GM23338 (cell line): ENCODE data around the gene ING4. TPM values are rescaled to one million over a fixed set of nuclear protein-coding genes. Genes with fewer than 3 reads are reported as not detected.
A peak's percentile ranks its signal among the peaks of the same experiment; 100 is the strongest.

ENCODE experiments used
- ATAC-seq: fragments of 200-7000 bp; cut with Tn5 transposase; 3 replicates; pipeline ENCODE4 v1.9.1; 2020
- DNase-seq: peaks from one replicate; pipeline ENCODE4 v3.0.0-alpha.2; 2015; ENCODE audit warnings: low spot score
- H2AFZ ChIP-seq: fragments of 200-600 bp; sonication (generic); 2 replicates; pipeline ENCODE4 v1.8.0; 2016; ENCODE audit warnings: antibody characterized with exemption, mild to moderate bottlenecking, moderate library complexity
- H3F3A ChIP-seq: fragments of 200-600 bp; sonication (generic); replicated peaks from 2 replicates; pipeline ENCODE4 v1.8.0; 2017; ENCODE audit warnings: antibody characterized with exemption, mixed run types, low read depth
- H3K27ac ChIP-seq: fragments of 200-600 bp; sonication (generic); 2 replicates; pipeline ENCODE4 v1.6.1; 2016; ENCODE audit warnings: low read depth
- H3K27me3 ChIP-seq: fragments of 200-600 bp; sonication (generic); 2 replicates; pipeline ENCODE4 v1.8.0; 2016; ENCODE audit warnings: mild to moderate bottlenecking, mixed run types, moderate library complexity; ENCODE audit not compliant: insufficient read depth
- H3K36me3 ChIP-seq: fragments of 200-600 bp; sonication (generic); 2 replicates; pipeline ENCODE4 v1.8.0; 2016; ENCODE audit warnings: mild to moderate bottlenecking; ENCODE audit not compliant: insufficient read depth
- H3K4me1 ChIP-seq: fragments of 200-600 bp; sonication (generic); 2 replicates; pipeline ENCODE4 v1.8.0; 2016; ENCODE audit warnings: mild to moderate bottlenecking, moderate library complexity; ENCODE audit not compliant: insufficient read depth
- H3K4me2 ChIP-seq: fragments of 200-600 bp; sonication (generic); 2 replicates; pipeline ENCODE4 v1.7.1; 2017; ENCODE audit warnings: mixed run types
- H3K4me3 ChIP-seq: fragments of 200-600 bp; sonication (generic); 2 replicates; pipeline ENCODE4 v1.6.1; 2016; ENCODE audit warnings: mixed run types
- H3K79me2 ChIP-seq: fragments of 200-600 bp; sonication (generic); replicated peaks from 2 replicates; pipeline ENCODE4 v1.8.0; 2017; ENCODE audit warnings: mild to moderate bottlenecking; ENCODE audit not compliant: insufficient read depth
- H3K9me2 ChIP-seq: fragments of 200-600 bp; sonication (generic); 2 replicates; pipeline ENCODE4 v1.8.0; 2017; ENCODE audit not compliant: insufficient read depth
- H4K20me1 ChIP-seq: fragments of 200-600 bp; sonication (generic); replicated peaks from 2 replicates; pipeline ENCODE4 v1.8.0; 2017; ENCODE audit warnings: mild to moderate bottlenecking; ENCODE audit not compliant: insufficient read depth
- H3K27ac Mint-ChIP-seq: 2 replicates; pipeline ENCODE4 v1.8.0; 2020; ENCODE audit warnings: inconsistent platforms, mild to moderate bottlenecking, moderate library complexity, mixed read lengths
- H3K27me3 Mint-ChIP-seq: 3 replicates; pipeline ENCODE4 v1.8.0; 2022; ENCODE audit warnings: low read depth, mild to moderate bottlenecking, moderate library complexity, mixed read lengths, inconsistent platforms; ENCODE audit not compliant: insufficient read depth, poor library complexity
- H3K36me3 Mint-ChIP-seq: 3 replicates; pipeline ENCODE4 v1.8.0; 2021; ENCODE audit warnings: low read depth, mild to moderate bottlenecking, inconsistent platforms, moderate library complexity, mixed read lengths
- H3K4me1 Mint-ChIP-seq: 3 replicates; pipeline ENCODE4 v1.8.0; 2020; ENCODE audit warnings: mild to moderate bottlenecking, inconsistent platforms, mixed read lengths
- H3K4me3 Mint-ChIP-seq: 3 replicates; pipeline ENCODE4 v1.8.0; 2021; ENCODE audit warnings: moderate library complexity, mild to moderate bottlenecking, inconsistent platforms, mixed read lengths
- H3K9me3 Mint-ChIP-seq: 3 replicates; pipeline ENCODE4 v1.8.0; 2020; ENCODE audit warnings: moderate library complexity, mild to moderate bottlenecking, inconsistent platforms, mixed read lengths
- JUNB ChIP-seq: IDR thresholded peaks from one replicate; pipeline ENCODE4 v1.6.1; 2016; ENCODE audit warnings: antibody characterized with exemption; ENCODE audit not compliant: unreplicated experiment
- NANOG ChIP-seq: IDR thresholded peaks from 2 replicates; pipeline ENCODE4 v1.6.1; 2016; ENCODE audit warnings: antibody characterized with exemption, borderline replicate concordance
- POLR2AphosphoS5 ChIP-seq: IDR thresholded peaks from 2 replicates; pipeline ENCODE4 v1.6.1; 2016; ENCODE audit warnings: antibody characterized with exemption, low read depth
- STAT1 ChIP-seq: IDR thresholded peaks from one replicate; pipeline ENCODE4 v1.6.1; 2016; ENCODE audit warnings: antibody characterized with exemption; ENCODE audit not compliant: unreplicated experiment
- ZNF114 ChIP-seq: fragments of 250-450 bp; sonication (Bioruptor Pico); IDR thresholded peaks from 2 replicates; pipeline ENCODE4 v1.5.0; 2020; ENCODE audit warnings: mild to moderate bottlenecking, moderate library complexity
- ZNF331 ChIP-seq: fragments of 250-450 bp; sonication (Bioruptor Pico); IDR thresholded peaks from 2 replicates; pipeline ENCODE4 v1.5.0; 2020; ENCODE audit warnings: low read depth, mild to moderate bottlenecking, moderate library complexity
- polyA plus RNA-seq: library from polyadenylated mRNA; unstranded; fragments of >200 nt; fragmentation: Nextera tagmentation; extraction: Ambion mirVana; gene quantifications from 2 replicates; pipeline ENCODE4 v1.2.1, GENCODE V29; 2016
- total RNA-seq: library from RNA; depleted of rRNA; stranded (reverse); fragments of >200 nt; shearing (Covaris generic); gene quantifications from 2 replicates; pipeline ENCODE4 v1.2.3, GENCODE V29; 2014
- TF ChIP-seq, protein P1 (sequence below): fragments of 250-450 bp; sonication (Bioruptor Pico); IDR thresholded peaks from 2 replicates; pipeline ENCODE4 v1.5.0; 2020; ENCODE audit warnings: mild to moderate bottlenecking, moderate library complexity
- TF ChIP-seq, protein P2 (sequence below): IDR thresholded peaks from one replicate; pipeline ENCODE4 v1.6.1; 2018; ENCODE audit warnings: antibody characterized with exemption; ENCODE audit not compliant: unreplicated experiment

The ING4 gene
- total and polyA plus RNA-seq, 2 experiments from 2014 or later: 22.0 to 29.6 TPM

DNA sequence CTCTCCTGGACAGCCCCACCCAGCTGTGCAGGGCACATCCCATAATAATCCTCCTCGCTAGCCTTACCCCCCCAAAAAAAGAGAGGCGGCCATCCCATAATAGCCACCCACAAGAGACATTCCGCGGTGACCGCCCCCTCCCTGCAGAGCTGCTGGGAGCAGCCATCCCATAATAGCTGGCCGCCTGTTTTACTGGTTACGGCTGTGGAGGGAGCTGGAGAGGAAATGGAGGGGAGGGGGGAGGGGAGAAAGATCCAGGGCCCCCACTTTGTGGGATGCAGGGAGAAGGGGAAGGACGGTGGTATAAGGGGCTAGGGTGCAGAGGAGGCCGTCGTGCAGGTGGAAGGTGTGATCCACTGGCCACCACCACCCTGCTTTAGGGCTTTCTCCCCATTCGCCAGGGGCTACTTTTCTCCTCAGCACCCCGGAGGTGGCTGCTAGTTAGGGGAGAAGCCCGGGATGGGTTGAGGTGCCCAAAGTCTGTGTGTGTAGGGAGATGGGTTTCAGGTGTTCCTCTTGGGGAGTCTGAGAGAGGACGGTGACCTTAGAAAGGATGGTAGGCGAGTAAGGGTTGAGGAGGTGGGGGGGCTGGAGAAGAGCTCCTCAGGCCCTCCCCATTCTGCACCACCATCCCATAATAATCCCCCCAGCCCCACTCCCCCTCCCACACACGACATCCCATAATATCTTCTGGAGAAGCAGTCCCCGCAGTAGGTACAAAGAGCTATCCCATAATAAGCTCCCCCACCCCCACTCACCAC is 49.7 kb downstream of the ING4 start:
- H3K27ac ChIP-seq: peak overlapping the region; percentile 97
- peak overlapping the region; percentile 57 for H3K4me3 ChIP-seq
- Mint-ChIP-seq H3K4me1 (peaks cover 39% of the 10 kb centered on the region), H3K36me3 (no peaks in the 10 kb centered on the region), H3K4me3 (peak overlapping the region; percentile 69), H3K27ac (peak overlapping the region; percentile 93), H3K9me3 (no peaks in the 10 kb centered on the region), H3K27me3 (peaks cover 16% of the 10 kb centered on the region)
- peaks cover 27% of the 10 kb centered on the region for H3K4me1 ChIP-seq
- 0 out of 2 replicates have a peak, but pooled peaks cover 1% of the 10 kb centered on the region for H3K27me3 ChIP-seq
- H3K36me3 ChIP-seq: no peaks in the 10 kb centered on the region
- H3F3A ChIP-seq: peaks cover 24% of the 10 kb centered on the region; the same call in 1 of the 2 replicates
- H4K20me1 ChIP-seq: no peaks in the 10 kb centered on the region
- 0 out of 2 replicates have a peak overlapping the region, but pooled peaks have one; percentile 74 for H2AFZ ChIP-seq
- TF ChIP-seq, protein P1, sequence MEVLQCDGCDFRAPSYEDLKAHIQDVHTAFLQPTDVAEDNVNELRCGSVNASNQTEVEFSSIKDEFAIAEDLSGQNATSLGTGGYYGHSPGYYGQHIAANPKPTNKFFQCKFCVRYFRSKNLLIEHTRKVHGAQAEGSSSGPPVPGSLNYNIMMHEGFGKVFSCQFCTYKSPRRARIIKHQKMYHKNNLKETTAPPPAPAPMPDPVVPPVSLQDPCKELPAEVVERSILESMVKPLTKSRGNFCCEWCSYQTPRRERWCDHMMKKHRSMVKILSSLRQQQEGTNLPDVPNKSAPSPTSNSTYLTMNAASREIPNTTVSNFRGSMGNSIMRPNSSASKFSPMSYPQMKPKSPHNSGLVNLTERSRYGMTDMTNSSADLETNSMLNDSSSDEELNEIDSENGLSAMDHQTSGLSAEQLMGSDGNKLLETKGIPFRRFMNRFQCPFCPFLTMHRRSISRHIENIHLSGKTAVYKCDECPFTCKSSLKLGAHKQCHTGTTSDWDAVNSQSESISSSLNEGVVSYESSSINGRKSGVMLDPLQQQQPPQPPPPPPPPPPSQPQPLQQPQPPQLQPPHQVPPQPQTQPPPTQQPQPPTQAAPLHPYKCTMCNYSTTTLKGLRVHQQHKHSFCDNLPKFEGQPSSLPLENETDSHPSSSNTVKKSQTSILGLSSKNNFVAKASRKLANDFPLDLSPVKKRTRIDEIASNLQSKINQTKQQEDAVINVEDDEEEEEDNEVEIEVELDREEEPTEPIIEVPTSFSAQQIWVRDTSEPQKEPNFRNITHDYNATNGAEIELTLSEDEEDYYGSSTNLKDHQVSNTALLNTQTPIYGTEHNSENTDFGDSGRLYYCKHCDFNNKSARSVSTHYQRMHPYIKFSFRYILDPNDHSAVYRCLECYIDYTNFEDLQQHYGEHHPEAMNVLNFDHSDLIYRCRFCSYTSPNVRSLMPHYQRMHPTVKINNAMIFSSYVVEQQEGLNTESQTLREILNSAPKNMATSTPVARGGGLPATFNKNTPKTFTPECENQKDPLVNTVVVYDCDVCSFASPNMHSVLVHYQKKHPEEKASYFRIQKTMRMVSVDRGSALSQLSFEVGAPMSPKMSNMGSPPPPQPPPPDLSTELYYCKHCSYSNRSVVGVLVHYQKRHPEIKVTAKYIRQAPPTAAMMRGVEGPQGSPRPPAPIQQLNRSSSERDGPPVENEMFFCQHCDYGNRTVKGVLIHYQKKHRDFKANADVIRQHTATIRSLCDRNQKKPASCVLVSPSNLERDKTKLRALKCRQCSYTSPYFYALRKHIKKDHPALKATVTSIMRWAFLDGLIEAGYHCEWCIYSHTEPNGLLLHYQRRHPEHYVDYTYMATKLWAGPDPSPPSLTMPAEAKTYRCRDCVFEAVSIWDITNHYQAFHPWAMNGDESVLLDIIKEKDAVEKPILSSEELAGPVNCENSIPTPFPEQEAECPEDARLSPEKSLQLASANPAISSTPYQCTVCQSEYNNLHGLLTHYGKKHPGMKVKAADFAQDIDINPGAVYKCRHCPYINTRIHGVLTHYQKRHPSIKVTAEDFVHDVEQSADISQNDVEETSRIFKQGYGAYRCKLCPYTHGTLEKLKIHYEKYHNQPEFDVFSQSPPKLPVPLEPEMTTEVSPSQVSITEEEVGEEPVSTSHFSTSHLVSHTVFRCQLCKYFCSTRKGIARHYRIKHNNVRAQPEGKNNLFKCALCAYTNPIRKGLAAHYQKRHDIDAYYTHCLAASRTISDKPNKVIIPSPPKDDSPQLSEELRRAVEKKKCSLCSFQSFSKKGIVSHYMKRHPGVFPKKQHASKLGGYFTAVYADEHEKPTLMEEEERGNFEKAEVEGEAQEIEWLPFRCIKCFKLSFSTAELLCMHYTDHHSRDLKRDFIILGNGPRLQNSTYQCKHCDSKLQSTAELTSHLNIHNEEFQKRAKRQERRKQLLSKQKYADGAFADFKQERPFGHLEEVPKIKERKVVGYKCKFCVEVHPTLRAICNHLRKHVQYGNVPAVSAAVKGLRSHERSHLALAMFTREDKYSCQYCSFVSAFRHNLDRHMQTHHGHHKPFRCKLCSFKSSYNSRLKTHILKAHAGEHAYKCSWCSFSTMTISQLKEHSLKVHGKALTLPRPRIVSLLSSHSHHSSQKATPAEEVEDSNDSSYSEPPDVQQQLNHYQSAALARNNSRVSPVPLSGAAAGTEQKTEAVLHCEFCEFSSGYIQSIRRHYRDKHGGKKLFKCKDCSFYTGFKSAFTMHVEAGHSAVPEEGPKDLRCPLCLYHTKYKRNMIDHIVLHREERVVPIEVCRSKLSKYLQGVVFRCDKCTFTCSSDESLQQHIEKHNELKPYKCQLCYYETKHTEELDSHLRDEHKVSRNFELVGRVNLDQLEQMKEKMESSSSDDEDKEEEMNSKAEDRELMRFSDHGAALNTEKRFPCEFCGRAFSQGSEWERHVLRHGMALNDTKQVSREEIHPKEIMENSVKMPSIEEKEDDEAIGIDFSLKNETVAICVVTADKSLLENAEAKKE: no peak
- TF ChIP-seq, protein P2, sequence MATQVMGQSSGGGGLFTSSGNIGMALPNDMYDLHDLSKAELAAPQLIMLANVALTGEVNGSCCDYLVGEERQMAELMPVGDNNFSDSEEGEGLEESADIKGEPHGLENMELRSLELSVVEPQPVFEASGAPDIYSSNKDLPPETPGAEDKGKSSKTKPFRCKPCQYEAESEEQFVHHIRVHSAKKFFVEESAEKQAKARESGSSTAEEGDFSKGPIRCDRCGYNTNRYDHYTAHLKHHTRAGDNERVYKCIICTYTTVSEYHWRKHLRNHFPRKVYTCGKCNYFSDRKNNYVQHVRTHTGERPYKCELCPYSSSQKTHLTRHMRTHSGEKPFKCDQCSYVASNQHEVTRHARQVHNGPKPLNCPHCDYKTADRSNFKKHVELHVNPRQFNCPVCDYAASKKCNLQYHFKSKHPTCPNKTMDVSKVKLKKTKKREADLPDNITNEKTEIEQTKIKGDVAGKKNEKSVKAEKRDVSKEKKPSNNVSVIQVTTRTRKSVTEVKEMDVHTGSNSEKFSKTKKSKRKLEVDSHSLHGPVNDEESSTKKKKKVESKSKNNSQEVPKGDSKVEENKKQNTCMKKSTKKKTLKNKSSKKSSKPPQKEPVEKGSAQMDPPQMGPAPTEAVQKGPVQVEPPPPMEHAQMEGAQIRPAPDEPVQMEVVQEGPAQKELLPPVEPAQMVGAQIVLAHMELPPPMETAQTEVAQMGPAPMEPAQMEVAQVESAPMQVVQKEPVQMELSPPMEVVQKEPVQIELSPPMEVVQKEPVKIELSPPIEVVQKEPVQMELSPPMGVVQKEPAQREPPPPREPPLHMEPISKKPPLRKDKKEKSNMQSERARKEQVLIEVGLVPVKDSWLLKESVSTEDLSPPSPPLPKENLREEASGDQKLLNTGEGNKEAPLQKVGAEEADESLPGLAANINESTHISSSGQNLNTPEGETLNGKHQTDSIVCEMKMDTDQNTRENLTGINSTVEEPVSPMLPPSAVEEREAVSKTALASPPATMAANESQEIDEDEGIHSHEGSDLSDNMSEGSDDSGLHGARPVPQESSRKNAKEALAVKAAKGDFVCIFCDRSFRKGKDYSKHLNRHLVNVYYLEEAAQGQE: no peak
- TF ChIP-seq JUNB (no peak), STAT1 (no peak), POLR2AphosphoS5 (0 out of 2 replicates have a peak, but pooled peaks have one; percentile 31), ZNF114 (CRISPR knock-in tag) (no peak), ZNF331 (CRISPR knock-in tag) (no peak), NANOG (no peak)
- H3K4me2 ChIP-seq: peak overlapping the region; percentile 85
- ATAC-seq: peak; percentile 7
- DNase-seq: peak; percentile 61
- H3K79me2 ChIP-seq: no peaks in the 10 kb centered on the region
- H3K9me2 ChIP-seq: peaks cover 10% of the 10 kb centered on the region
